ENCODE results near the gene KRT2. TPM values are rescaled to one million over a fixed set of nuclear protein-coding genes. Genes with fewer than 3 reads are reported as not detected.

Gene KRT2
- total RNA-seq, 1 donor from 2014 or later = not detected

DNA sequence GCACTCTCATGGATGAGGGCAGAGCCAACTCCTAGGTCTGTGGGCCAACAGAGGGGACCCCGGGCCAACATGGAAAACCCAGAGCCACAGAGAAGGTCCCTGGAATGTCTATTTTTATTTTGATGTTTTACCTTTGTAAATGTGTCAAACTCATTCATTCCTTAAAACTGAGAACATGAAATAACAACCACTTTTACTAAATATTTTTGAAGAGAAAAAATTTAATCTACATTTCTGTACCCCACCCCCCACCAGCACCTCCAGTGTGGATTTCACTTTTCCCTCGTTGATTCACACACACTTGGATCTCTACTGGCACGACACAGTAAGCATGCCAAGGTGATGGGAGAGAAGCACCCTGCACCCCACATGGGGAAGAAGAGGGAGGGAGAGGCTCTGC, 44.6 kb upstream of the KRT2 start:
- Mint-ChIP-seq H3K9me3 (ENCODE audit: unreplicated experiment) (peaks cover 4% of the 10 kb centered on the region), H3K27me3 (ENCODE audit: low read depth, unreplicated experiment) (peaks cover 84% of the 10 kb centered on the region), H3K36me3 (ENCODE audit: low read depth, unreplicated experiment) (no peaks in the 10 kb centered on the region), H3K27ac (ENCODE audit: unreplicated experiment) (no peak overlapping the region), H3K4me1 (ENCODE audit: low read depth, unreplicated experiment) (no peaks in the 10 kb centered on the region), H3K4me3 (ENCODE audit: unreplicated experiment) (no peak overlapping the region)
- no peak overlapping the region for H3K4me2 ChIP-seq (ENCODE audit: low read length)
- FAIRE-seq (no peak), DNase-seq (ENCODE audit: low read depth) (no peak)
- H3K4me3 ChIP-seq (ENCODE audit: insufficient read depth, low read depth, low read length) = no peak overlapping the region
- no peaks in the 10 kb centered on the region for H3K4me1 ChIP-seq (ENCODE audit: insufficient read depth, low read length)
- H3K27ac ChIP-seq (ENCODE audit: low read depth, low read length) = no peak overlapping the region
- no peak overlapping the region for H2AFZ ChIP-seq (ENCODE audit: low read depth, low read length)
- H3K36me3 ChIP-seq (ENCODE audit: insufficient read depth, low read length) = no peaks in the 10 kb centered on the region
- no peak overlapping the region for H3K9ac ChIP-seq (ENCODE audit: low read length)
- TF ChIP-seq CTCF (IDR thresholded peaks at IDR 0.05; ENCODE audit: insufficient read depth, low read depth, low read length) (no peak), EZH2 (IDR thresholded peaks at IDR 0.05; ENCODE audit: insufficient read depth, low read length) (no peak)
- H3K9me3 ChIP-seq (ENCODE audit: insufficient read depth, low read depth, low read length) = no peaks in the 10 kb centered on the region
- H3K27me3 ChIP-seq (ENCODE audit: insufficient read depth, low read length) = peaks cover 18% of the 10 kb centered on the region
- no peaks in the 10 kb centered on the region for H3K79me2 ChIP-seq (ENCODE audit: insufficient read depth, low read length)
- no peaks in the 10 kb centered on the region for H4K20me1 ChIP-seq (ENCODE audit: insufficient read depth, low read length)

GRCh38 chr12:52695039-52695438, 43.0 kb upstream of the KRT2 start:
- no peak overlapping the region for H3K27ac Mint-ChIP-seq (ENCODE audit: unreplicated experiment)
- H3K9me3 Mint-ChIP-seq (ENCODE audit: unreplicated experiment) = peaks cover 4% of the 10 kb centered on the region

More at GRCh38 chr12:52695039-52695438, 43.0 kb upstream of the KRT2 start:
- TF ChIP-seq CTCF (IDR thresholded peaks at IDR 0.05; ENCODE audit: insufficient read depth, low read depth, low read length) = no peak
- H2AFZ ChIP-seq (ENCODE audit: low read depth, low read length) = no peak overlapping the region
- no peaks in the 10 kb centered on the region for H3K36me3 Mint-ChIP-seq (ENCODE audit: low read depth, unreplicated experiment)
- H3K4me1 Mint-ChIP-seq (ENCODE audit: low read depth, unreplicated experiment) = peaks cover 4% of the 10 kb centered on the region
- H3K9me3 ChIP-seq (ENCODE audit: insufficient read depth, low read depth, low read length) = no peaks in the 10 kb centered on the region
- H3K79me2 ChIP-seq (ENCODE audit: insufficient read depth, low read length) = no peaks in the 10 kb centered on the region
- peaks cover 32% of the 10 kb centered on the region for H3K27me3 ChIP-seq (ENCODE audit: insufficient read depth, low read length)
- no peaks in the 10 kb centered on the region for H4K20me1 ChIP-seq (ENCODE audit: insufficient read depth, low read length)
- H3K36me3 ChIP-seq (ENCODE audit: insufficient read depth, low read length) = no peaks in the 10 kb centered on the region
- H3K4me3 Mint-ChIP-seq (ENCODE audit: unreplicated experiment) = no peak overlapping the region
- no peak overlapping the region for H3K27ac ChIP-seq (ENCODE audit: low read depth, low read length)
- FAIRE-seq (no peak), DNase-seq (ENCODE audit: low read depth) (no peak)
- H3K4me3 ChIP-seq (ENCODE audit: insufficient read depth, low read depth, low read length) = no peak overlapping the region
- no peaks in the 10 kb centered on the region for H3K4me1 ChIP-seq (ENCODE audit: insufficient read depth, low read length)
- no peak overlapping the region for H3K4me2 ChIP-seq (ENCODE audit: low read length)
- H3K9ac ChIP-seq (ENCODE audit: low read length) = no peak overlapping the region
- H3K27me3 Mint-ChIP-seq (ENCODE audit: low read depth, unreplicated experiment) = peaks cover 85% of the 10 kb centered on the region

Data from astrocyte (in vitro differentiated cells and primary cell).